ENCODE measurements around the gene RCAN1. TPM values are rescaled to one million over a fixed set of nuclear protein-coding genes. Genes with fewer than 3 reads are reported as not detected.
"Not testable (repeated sequence)": the region's sequence is repeated elsewhere in the genome, so short reads cannot be mapped to it uniquely, and the experiment has no call there.

RCAN1 gene
- total RNA-seq, 2 experiments from 2014 or later, result 11.5 to 13.2 TPM

DNA sequence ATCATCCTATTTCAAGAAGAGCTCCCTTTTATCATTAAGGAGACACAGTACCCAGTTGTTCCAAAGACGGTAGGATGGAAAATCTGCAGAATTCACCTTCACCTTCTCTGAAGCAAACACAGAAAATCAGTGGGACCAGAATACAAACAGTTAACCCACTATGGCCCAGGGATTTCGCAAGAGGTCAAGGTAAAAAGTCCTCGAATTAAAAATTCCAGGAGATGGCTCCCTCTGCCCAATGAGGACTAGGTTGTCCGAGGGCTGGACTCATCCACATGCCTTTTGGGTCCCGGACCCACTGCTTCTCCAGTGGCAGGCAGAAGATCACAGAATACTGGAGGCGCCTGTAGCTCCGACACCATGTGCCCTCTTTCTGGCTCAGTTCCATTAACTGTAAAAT is 42.9 kb downstream of the RCAN1 start:
- Mint-ChIP-seq H3K27me3 (no peaks in the 10 kb centered on the region), H3K36me3 (peaks cover 19% of the 10 kb centered on the region), H3K27ac (no peak overlapping the region), H3K4me1 (no peaks in the 10 kb centered on the region), H3K4me3 (no peak overlapping the region), H3K9me3 (peaks cover 2% of the 10 kb centered on the region)
- DNase-seq, result no peak

DNA sequence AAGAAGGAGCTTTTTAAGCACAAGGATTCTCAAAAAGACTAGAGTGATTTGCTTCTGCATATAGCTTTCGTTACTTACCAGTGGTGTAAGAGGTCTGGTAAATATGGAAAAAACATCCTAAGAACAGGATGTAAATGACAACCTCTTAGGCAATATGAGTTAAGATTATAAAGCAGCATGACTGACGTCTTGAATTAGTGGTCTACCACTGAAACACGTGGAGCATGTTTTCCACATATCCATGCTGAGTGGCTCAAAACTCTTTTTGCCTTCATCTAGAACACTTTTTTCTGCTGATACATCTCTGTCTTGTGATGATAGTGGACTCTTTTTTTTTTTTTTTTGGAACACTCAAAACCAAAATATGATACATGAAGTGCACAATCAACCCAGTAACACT is 44.6 kb downstream of the RCAN1 start:
- no peak for DNase-seq
- Mint-ChIP-seq H3K27ac (no peak overlapping the region), H3K36me3 (peaks cover 20% of the 10 kb centered on the region), H3K4me3 (no peak overlapping the region), H3K27me3 (no peaks in the 10 kb centered on the region), H3K4me1 (no peaks in the 10 kb centered on the region), H3K9me3 (peaks cover 2% of the 10 kb centered on the region)

DNA sequence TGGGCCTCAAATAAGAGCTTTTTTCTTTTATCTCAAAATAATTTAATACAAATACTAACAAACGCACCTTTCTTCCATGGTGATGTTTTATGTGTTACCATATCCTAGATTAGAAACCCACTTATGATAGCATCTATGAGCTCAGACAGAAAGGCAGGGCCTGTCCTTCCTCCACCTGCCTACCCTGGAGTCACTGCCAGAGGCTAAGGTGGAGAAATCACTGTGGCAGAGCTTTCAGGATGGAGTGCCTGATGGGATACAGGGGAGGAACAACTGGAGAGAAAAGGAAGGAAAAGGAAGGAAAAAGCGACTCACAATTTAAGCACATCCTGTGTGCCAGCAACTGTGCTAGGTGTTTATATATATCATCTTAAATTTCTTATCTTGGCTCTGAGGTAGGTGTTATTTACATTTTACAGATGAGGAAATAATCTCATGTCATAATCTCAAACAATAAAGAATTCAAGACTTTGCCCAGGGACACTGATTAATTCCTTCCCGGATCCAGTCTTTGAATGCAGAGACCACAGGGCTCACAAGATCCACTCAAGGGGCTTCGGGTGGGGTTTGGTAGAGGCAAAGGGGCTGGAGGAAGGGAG is 45.4 kb downstream of the RCAN1 start:
- Mint-ChIP-seq H3K27me3 (no peaks in the 10 kb centered on the region), H3K36me3 (peaks cover 20% of the 10 kb centered on the region), H3K9me3 (peaks cover 2% of the 10 kb centered on the region), H3K4me1 (no peaks in the 10 kb centered on the region), H3K4me3 (no peak overlapping the region), H3K27ac (no peak overlapping the region)
- DNase-seq, result no peak

DNA sequence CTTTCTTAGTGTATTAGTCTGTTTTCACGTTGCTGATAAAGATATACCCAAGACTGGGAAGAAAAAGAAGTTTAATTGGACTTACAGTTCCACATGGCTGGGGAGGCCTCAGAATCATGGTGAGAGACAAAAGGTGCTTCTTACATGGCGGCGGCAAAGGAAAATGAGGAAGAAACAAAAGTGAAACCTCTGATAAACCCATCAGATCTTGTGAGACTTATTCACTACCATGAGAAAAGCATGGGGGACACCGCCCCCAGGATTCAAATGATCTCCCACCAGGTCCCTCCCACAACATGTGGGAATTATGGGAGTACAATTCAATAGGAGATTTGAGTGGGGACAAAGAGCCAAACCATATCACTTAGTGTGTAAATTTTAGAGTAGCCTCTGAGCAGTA is 46.1 kb downstream of the RCAN1 start:
- peaks cover 15% of the 10 kb centered on the region for H3K36me3 Mint-ChIP-seq
- H3K27me3 Mint-ChIP-seq, H3K27ac Mint-ChIP-seq, H3K4me1 Mint-ChIP-seq, H3K9me3 Mint-ChIP-seq, DNase-seq, H3K4me3 Mint-ChIP-seq: not testable (repeated sequence)

DNA sequence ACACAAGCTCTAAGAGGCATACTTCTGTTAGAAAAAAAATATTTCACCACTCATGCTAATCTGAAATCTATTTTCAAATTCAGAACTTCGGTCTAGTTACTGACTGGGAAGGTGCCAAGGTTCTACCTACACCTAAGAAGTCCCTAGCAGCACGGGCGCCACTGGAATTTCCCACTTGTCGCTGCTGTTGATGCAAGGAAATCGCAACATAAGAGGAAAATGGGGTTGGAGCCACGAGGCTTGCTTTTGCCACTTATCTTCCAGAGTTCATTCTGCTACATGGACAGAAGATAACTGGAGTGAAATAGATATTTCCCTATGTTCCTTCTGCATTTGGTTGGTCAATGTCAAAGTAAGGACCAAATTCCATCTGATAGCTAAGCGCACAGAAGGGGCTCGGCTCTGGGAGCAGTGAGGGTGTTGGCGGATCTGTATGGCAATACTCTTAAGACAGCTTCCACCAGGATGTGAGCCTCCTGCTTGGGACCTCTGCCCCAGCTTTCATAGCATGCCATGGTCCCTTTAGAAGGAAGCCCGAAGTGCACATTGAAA is 47.2 kb downstream of the RCAN1 start:
- no peak for DNase-seq
- peaks cover 14% of the 10 kb centered on the region for H3K36me3 Mint-ChIP-seq
- no peak overlapping the region for H3K27ac Mint-ChIP-seq
- H3K4me3 Mint-ChIP-seq, result no peak overlapping the region
- H3K27me3 Mint-ChIP-seq, result no peaks in the 10 kb centered on the region
- H3K9me3 Mint-ChIP-seq, result peaks cover 2% of the 10 kb centered on the region
- H3K4me1 Mint-ChIP-seq, result no peaks in the 10 kb centered on the region

DNA sequence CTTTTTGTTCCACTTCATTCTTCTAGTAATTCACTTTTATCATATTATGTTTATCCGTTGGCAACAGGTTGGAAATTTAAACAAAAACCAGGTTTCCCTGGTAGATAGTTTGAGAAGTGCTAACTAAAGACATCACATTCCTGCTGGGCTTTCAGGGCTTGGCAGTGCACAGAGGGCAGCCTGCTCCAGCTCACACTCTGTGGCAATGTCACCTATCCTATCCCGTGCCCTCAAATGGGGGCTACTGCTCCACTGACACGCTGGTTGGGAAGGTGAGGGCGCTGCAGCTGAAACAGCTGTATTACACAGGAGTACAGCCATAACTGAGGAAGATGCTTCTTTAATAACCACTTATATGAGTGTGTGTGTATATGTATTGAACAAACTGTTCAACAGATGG is 49.7 kb downstream of the RCAN1 start:
- peaks cover 9% of the 10 kb centered on the region for H3K36me3 Mint-ChIP-seq
- H3K9me3 Mint-ChIP-seq, result no peaks in the 10 kb centered on the region
- H3K4me1 Mint-ChIP-seq, result no peaks in the 10 kb centered on the region
- H3K27ac Mint-ChIP-seq, result no peak overlapping the region
- no peak for DNase-seq
- no peaks in the 10 kb centered on the region for H3K27me3 Mint-ChIP-seq
- no peak overlapping the region for H3K4me3 Mint-ChIP-seq

DNA sequence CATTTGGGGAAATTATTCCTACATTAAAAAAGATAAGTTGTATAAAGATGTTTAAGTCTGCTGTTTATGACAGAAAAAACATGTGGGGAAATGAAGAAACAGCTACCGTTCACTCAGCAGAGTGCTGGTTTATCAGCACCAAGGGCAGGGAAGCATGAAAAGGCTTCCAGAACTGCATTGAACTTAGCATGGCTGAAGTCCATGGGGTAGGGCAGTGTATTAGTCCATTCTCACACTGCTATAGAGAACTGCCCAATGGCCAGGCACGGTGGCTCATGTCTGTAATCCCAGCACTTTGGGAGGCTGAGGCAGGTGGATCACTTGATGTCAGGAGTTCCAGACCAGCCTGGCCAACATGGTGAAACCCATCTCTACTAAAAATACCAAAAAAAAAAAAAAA is 51.5 kb downstream of the RCAN1 start:
- H3K4me3 Mint-ChIP-seq, H3K9me3 Mint-ChIP-seq, H3K4me1 Mint-ChIP-seq, H3K36me3 Mint-ChIP-seq, H3K27me3 Mint-ChIP-seq, DNase-seq, H3K27ac Mint-ChIP-seq: not testable (repeated sequence)

DNA sequence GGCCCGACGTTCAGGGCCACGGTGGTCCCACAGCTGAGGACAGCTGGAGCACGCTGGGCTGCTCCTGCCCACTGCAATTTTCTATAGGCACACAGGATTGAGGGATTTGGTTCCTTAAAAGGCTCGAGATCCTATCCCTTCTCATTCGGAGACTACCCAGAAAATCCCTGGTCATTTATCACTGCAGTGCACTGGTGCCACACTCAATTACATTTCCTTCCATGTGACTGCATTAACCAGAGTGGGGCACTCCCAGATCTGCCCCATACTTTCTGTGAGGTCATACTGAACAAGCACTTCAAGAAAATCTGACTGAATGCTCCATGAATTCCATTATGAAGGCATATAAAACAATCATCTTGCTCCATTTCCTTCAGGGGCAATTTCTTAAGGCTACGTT is 53.1 kb downstream of the RCAN1 start:
- Mint-ChIP-seq H3K4me3 (no peak overlapping the region), H3K27me3 (no peaks in the 10 kb centered on the region), H3K9me3 (no peaks in the 10 kb centered on the region), H3K36me3 (peaks cover 4% of the 10 kb centered on the region), H3K4me1 (no peaks in the 10 kb centered on the region), H3K27ac (no peak overlapping the region)
- DNase-seq, result no peak

DNA sequence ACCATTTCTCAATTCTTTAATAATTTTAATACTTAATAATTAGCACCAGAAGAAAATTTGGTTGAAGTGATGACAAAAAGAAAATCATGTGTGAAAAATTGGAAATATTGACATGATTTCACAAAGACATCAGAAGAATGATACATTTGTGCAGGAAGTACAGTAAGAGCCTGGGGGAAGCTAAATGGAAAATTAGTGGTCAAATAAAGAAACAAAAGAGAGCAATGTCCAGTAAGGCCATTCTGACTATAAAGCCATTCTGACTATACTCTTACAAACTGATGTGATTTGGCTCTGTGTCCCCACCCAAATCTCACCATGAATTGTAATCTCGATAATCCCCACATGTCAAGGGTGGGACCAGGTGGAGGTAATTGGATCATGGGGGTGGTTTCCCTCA is 54.3 kb downstream of the RCAN1 start:
- Mint-ChIP-seq H3K4me1 (no peaks in the 10 kb centered on the region), H3K27ac (no peak overlapping the region), H3K36me3 (no peaks in the 10 kb centered on the region), H3K9me3 (no peaks in the 10 kb centered on the region), H3K4me3 (no peak overlapping the region), H3K27me3 (no peaks in the 10 kb centered on the region)
- DNase-seq, result no peak

DNA sequence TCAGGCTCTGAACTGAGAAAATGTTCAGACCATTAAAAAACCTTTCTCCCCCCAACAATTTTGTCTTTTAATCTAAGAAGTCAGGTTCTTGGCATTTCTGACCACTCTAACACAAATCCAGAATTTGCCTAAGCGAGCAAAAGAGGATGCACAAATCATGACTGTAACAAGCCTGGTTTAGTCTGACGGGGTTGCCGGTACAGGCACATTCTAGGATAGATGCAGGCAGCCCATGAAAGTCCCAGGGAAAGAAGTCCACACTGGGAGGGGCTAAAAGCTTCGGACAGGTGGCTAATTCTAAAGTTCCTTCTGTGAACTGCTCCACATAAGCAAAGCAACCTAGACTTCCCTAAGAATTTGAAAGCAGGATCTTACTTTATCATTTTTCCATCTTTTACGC is 54.9 kb downstream of the RCAN1 start:
- Mint-ChIP-seq H3K36me3 (peaks cover 2% of the 10 kb centered on the region), H3K27ac (no peak overlapping the region)
- DNase-seq, result no peak

DNA sequence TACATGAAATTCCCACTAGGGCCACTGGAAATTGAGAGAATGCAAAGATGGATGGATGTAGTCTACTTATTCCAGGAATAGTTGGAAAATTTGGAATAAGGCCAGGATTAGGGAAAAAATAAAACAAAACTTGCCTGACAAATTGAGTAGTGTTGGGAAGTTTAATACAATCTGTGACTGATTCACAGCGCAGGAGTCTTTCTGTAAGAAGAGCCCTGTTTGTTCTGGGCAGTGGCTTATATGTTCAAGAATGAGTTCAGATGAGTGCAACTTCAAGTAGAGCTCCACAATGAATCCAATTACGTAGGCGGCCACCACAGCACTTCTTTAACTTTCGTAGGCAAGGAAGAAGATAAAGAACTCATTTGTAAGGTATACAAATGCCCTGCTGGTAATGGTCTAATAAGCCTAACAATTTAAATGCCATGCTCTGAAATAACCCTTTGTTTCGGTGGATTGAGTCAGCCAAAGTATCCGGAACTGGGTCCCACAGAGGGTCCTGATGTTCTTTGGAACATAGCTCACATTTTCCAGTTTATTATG is 55.8 kb downstream of the RCAN1 start:
- Mint-ChIP-seq H3K36me3 (peaks cover 11% of the 10 kb centered on the region), H3K4me1 (peaks cover 2% of the 10 kb centered on the region), H3K9me3 (peaks cover 6% of the 10 kb centered on the region), H3K27me3 (no peaks in the 10 kb centered on the region), H3K27ac (no peak overlapping the region), H3K4me3 (no peak overlapping the region)
- no peak for DNase-seq

More for the DNA sequence above, 54.9 kb downstream of the RCAN1 start:
- H3K4me1 Mint-ChIP-seq, result no peaks in the 10 kb centered on the region
- H3K9me3 Mint-ChIP-seq, result peaks cover under 1% of the 10 kb centered on the region
- H3K4me3 Mint-ChIP-seq, result no peak overlapping the region
- H3K27me3 Mint-ChIP-seq, result no peaks in the 10 kb centered on the region

DNA sequence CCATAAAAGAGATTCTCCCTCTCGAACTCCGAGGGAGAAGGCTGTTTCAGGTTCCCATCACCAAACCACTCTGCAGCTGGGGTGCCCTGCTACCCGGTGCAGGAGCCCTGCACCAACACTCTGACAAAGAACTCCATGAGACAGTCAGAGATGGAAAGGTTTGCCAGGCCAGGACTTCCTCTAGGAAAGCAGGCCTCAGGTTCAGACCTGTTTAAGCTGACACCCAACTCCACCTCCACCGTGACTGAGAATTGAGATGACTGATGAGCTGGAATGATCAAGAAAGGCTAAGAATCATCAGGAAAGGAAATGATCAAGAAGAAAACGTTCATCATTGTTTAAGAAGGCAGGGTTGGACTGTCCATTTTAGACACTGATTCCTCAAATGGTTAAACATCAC is 56.7 kb downstream of the RCAN1 start:
- peaks cover 12% of the 10 kb centered on the region for H3K36me3 Mint-ChIP-seq
- no peak for DNase-seq
- no peaks in the 10 kb centered on the region for H3K27me3 Mint-ChIP-seq
- H3K9me3 Mint-ChIP-seq, result peaks cover 6% of the 10 kb centered on the region
- peaks cover 8% of the 10 kb centered on the region for H3K4me1 Mint-ChIP-seq
- H3K27ac Mint-ChIP-seq, result no peak overlapping the region
- no peak overlapping the region for H3K4me3 Mint-ChIP-seq

DNA sequence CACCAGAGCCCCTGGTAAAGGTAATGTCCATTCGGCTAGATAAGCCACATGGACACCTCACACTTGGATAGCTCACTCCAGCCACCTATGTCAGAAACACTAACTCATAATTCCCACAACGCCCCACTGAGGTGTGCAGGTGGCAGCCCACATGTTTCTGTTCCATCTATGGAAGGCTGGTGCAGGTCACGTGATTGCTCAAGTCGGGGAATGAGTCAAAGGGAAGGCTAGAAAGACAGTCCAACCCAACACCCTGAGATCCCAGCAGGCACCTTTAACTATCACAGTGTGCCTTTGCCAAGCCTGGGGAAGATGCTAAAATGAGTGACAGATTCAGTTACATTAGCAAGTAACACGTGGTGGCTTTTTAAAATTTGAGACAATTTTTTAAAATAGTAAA is 57.7 kb downstream of the RCAN1 start:
- DNase-seq, result no peak
- H3K4me1 Mint-ChIP-seq, result peaks cover 11% of the 10 kb centered on the region
- H3K27ac Mint-ChIP-seq, result no peak overlapping the region

DNA sequence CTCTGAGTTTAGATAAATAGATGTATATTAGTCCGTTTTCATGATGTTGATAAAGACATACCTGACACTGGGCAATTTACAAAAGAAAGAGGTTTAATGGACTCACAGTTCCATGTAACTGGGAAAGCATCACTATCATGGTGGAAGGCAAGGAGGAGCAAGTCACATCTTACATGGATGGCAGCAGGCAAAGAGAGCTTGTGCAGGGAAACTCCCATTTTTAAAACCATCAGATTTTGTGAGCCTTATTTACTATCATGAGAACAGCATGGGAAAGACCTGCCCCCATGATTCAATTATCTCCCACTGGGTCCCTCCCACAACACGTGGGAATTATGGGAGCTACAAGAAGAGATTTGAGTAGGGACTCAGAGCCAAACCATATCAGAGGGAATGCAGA is 60.2 kb downstream of the RCAN1 start:
- not testable (repeated sequence) for H3K4me3 Mint-ChIP-seq, H3K9me3 Mint-ChIP-seq, H3K27ac Mint-ChIP-seq, H3K27me3 Mint-ChIP-seq, DNase-seq
- Mint-ChIP-seq H3K4me1 (peaks cover 11% of the 10 kb centered on the region), H3K36me3 (peaks cover 23% of the 10 kb centered on the region)

More for the DNA sequence above, 57.7 kb downstream of the RCAN1 start:
- Mint-ChIP-seq H3K36me3 (peaks cover 17% of the 10 kb centered on the region), H3K27me3 (no peaks in the 10 kb centered on the region), H3K4me3 (no peak overlapping the region), H3K9me3 (peaks cover 10% of the 10 kb centered on the region)

DNA sequence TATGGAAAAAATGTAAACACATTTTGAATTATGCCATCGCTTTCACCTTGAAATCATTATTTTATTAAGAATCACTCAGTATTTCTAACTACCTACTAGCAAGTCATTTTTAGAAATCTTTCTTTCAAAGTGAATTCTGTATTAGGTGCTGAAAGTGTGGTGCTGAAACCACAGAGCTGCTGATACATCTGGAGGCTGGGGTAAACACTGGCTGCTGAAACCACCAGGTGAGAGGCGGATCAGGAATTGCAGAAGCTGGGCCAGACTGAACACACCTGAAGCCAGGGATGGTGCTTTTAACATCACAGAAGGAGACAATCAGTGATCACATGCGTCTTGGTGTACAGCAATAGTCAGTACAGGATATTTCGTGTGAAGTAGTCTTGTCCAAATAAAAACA is 60.7 kb downstream of the RCAN1 start:
- peaks cover 10% of the 10 kb centered on the region for H3K9me3 Mint-ChIP-seq
- peaks cover 11% of the 10 kb centered on the region for H3K4me1 Mint-ChIP-seq
- no peaks in the 10 kb centered on the region for H3K27me3 Mint-ChIP-seq
- H3K36me3 Mint-ChIP-seq, result peaks cover 26% of the 10 kb centered on the region
- H3K4me3 Mint-ChIP-seq, result no peak overlapping the region
- no peak overlapping the region for H3K27ac Mint-ChIP-seq
- no peak for DNase-seq
